GM21423 (cell line): ENCODE measurements around the gene HS3ST3B1.

Experiments
- ATAC-seq: cut with Tn5 transposase; IDR thresholded peaks from one replicate; pipeline ENCODE4 v1.9.1; 2021; ENCODE audit warnings: mild to moderate bottlenecking, moderate library complexity; ENCODE audit not compliant: unreplicated experiment

Gene HS3ST3B1

DNA sequence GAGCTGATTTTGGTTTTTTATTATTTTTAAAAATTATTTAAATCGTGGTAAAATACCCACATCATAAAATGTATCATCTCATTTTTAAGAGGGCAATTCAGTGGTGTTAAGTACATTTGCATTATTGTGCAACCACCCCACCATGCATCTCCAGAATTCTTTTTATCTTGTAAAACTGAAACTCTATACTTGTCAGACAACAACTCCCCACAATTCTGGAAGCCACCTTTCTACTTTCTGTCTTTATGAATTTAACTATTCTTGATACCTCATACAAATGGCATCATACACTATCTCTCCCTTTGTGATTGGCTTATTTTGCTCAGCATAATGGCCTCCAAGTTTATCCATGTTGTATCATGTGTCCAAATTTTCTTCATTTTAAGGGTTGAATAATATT is 97.9 kb downstream of the HS3ST3B1 start:
- ATAC-seq: no peak
